Body of pancreas (tissue), 4 donors: ENCODE results near the gene DNER.

ENCODE experiments used
- CTCF ChIP-seq, 7 experiments: fragments of 450-650 bp in 4 of 7; fragments of 200-600 bp in 3 of 7; sonication (generic) in 3 of 7; IDR thresholded peaks; one replicate each; pipeline ENCODE4 v1.5.1; 2016 to 2019; ENCODE audit warnings: antibody characterized with exemption in 7 of 7
- POLR2A ChIP-seq, 3 donors: fragments of 450-650 bp; IDR thresholded peaks; one replicate each; pipeline ENCODE4 v1.6.1; 2016; ENCODE audit warnings: antibody characterized with exemption in 3 of 3, mild to moderate bottlenecking in 2 of 3

- TF ChIP-seq CTCF (IDR thresholded peaks at IDR 0.05) (no peak), POLR2A (IDR thresholded peaks at IDR 0.05) (no peak)
Measured at GRCh38 chr2:229749779-229750178, 35.4 kb upstream of the DNER start.
